ENCODE data around the gene UNK. TPM values are rescaled to one million over a fixed set of nuclear protein-coding genes. Genes with fewer than 3 reads are reported as not detected.

The UNK gene
- total and polyA plus RNA-seq, 8 donors = 3.5 to 102 (median 19.5) TPM

GRCh38 chr17:75762513-75763268, 21.9 kb upstream of the UNK start:
- 93 to 97% (median 95%) methylated on average over 16 to 27 of the region's 27 CpGs for WGBS, 5 donors
- Histone ChIP-seq H3K9me3 (no peaks in the 10 kb centered on the region), H3K4me3 (no peak overlapping the region), H3K27ac (peak overlapping the region in 1 of 5 donors; percentile 89), H3K36me3 (peaks cover 12 to 34% (median 32%) of the 10 kb centered on the region in 4 donors), H3K4me1 (peaks cover 19 to 31% (median 25%) of the 10 kb centered on the region in 4 donors), H3K27me3 (no peaks in the 10 kb centered on the region)
- TF ChIP-seq POLR2AphosphoS5 (IDR thresholded peaks at IDR 0.05) (no peak), EP300 (IDR thresholded peaks at IDR 0.05) (no peak), CTCF (IDR thresholded peaks at IDR 0.05) (no peak)
- intact Hi-C loops (cut with DNase I; ENCODE audit: low total_unique reads) = no loop called here
- no peak for DNase-seq

- DNase-seq = no peak
- Histone ChIP-seq H3K4me1 (peaks cover 19 to 31% (median 25%) of the 10 kb centered on the region in 4 donors), H3K4me3 (no peak overlapping the region), H3K36me3 (peaks cover 7 to 29% (median 26%) of the 10 kb centered on the region in 4 donors), H3K27me3 (no peaks in the 10 kb centered on the region), H3K27ac (peak overlapping the region in 1 of 5 donors; percentile 89), H3K9me3 (no peaks in the 10 kb centered on the region)
- TF ChIP-seq POLR2A (IDR thresholded peaks at IDR 0.05) (no peak), POLR2AphosphoS5 (IDR thresholded peaks at IDR 0.05) (no peak), CTCF (IDR thresholded peaks at IDR 0.05) (no peak), EP300 (IDR thresholded peaks at IDR 0.05) (no peak)
- intact Hi-C loops (cut with DNase I; ENCODE audit: low total_unique reads) = no loop called here
- 91 to 96% (median 94%) methylated on average over 2 to 3 of the region's 3 CpGs for WGBS, 5 donors
Measured at GRCh38 chr17:75763269-75763607, 21.4 kb upstream of the UNK start.

DNA sequence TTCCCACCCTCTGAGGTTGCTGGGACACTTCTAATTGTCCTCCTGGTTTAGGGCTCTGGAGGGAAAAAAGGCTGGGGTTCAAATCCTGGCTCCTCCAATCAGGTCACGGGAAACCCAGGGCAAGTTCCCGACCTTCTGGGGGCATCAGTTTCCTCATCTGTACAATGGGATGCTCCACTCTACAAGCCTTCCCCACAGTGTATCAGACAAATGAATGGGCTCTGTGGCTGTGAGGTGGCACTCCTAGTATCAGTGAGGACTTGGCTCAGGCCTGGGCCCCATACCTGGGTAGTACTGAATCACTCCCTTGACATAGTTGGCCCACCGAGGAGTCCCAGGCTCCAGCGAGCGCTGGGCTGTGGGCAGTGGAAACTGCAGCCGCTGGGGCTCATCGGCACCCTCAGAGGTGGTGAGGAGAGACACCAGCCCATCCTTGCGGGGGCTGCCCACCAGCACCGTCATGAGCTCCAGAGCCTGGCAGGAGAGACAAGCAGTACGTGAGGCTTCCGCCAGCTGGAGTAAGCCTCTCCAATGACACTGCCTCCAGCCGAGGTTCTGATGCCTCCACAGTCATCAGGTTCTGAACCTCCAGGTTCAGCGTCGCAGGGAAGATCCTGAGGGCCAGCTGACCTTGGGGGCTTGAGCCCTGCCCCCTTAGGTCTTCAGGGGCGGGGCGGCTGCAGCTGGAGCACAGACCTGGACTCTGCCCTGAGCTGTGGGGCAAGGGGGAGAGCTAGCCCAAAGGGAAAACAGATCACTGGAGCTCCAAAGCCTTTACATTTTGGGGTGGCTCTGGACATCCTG, 20.8 kb upstream of the UNK start:
- no peaks in the 10 kb centered on the region for H3K27me3 ChIP-seq
- intact Hi-C loops (cut with DNase I; ENCODE audit: low total_unique reads) = no loop called here
- no peaks in the 10 kb centered on the region for H3K9me3 ChIP-seq
- no peak for DNase-seq
- H3K4me1 ChIP-seq = peaks cover 19 to 31% (median 25%) of the 10 kb centered on the region in 4 donors
- TF ChIP-seq POLR2AphosphoS5 (IDR thresholded peaks at IDR 0.05) (no peak), CTCF (IDR thresholded peaks at IDR 0.05) (no peak), POLR2A (IDR thresholded peaks at IDR 0.05) (no peak), EP300 (IDR thresholded peaks at IDR 0.05) (no peak)
- peaks cover 1 to 23% (median 20%) of the 10 kb centered on the region in 4 donors for H3K36me3 ChIP-seq
- H3K4me3 ChIP-seq = peak overlapping the region; percentile 55 to 82 (median 70)
- peak overlapping the region in 4 of 5 donors; percentile 86 to 91 (median 89) for H3K27ac ChIP-seq
- WGBS, 5 donors = 68 to 75% (median 72%) methylated on average over 10 to 16 of the region's 16 CpGs

DNA sequence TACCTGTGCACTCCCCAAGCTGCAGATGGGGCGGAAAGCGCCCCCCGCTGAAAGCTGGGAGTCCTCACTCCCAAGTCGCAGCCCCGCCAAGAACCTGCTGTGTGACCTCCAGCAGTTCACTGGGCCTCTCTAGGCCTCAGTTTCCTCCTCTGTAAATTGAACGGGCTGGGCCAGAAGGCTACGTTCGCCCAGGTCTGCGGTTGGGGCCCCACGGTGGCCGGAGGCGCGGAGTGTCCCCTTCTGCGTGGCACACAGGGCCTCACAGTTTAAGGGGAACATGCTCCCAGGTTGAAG, 20.2 kb upstream of the UNK start:
- peak overlapping the region; percentile 55 to 82 (median 70) for H3K4me3 ChIP-seq
- H3K36me3 ChIP-seq = peaks cover 0 to 18% (median 16%) of the 10 kb centered on the region in 4 donors
- no peak for DNase-seq
- TF ChIP-seq POLR2AphosphoS5 (IDR thresholded peaks at IDR 0.05) (no peak), CTCF (IDR thresholded peaks at IDR 0.05) (peak in 3 of 7 experiments; percentile 25 to 69 (median 43))
- H3K9me3 ChIP-seq = no peaks in the 10 kb centered on the region
- WGBS, 5 donors = 9 to 33% (median 16%) methylated on average over 6 to 14 of the region's 14 CpGs; no CpG with 5 or more reads in 1 of the 5 donors
- peak overlapping the region; percentile 86 to 91 (median 89) for H3K27ac ChIP-seq
- no peaks in the 10 kb centered on the region for H3K27me3 ChIP-seq
- intact Hi-C loops (cut with DNase I; ENCODE audit: low total_unique reads) = no loop called here
- peaks cover 19 to 34% (median 27%) of the 10 kb centered on the region in 4 donors for H3K4me1 ChIP-seq
